Activated CD8-positive, alpha-beta memory T cell treated with anti-CD3 and anti-CD28 coated beads for 4 hours (primary cell): ENCODE data around the gene OSBP2.

ENCODE experiments used
- DNase-seq, 2 donors: peaks; one replicate each; pipeline ENCODE4 v3.0.0-alpha.2; 2020; ENCODE audit warnings: low read depth in 2 of 2

The OSBP2 gene

GRCh38 chr22:30867746-30868662 lies 173.3 kb downstream of the OSBP2 start:
- DNase-seq: no peak

- DNase-seq: no peak
These were observed 174.2 kb downstream of the OSBP2 start for GRCh38 chr22:30868663-30869385.

- no peak for DNase-seq
These were observed 175.2 kb downstream of the OSBP2 start for GRCh38 chr22:30869667-30870395.

GRCh38 chr22:30870451-30871345 lies 176.0 kb downstream of the OSBP2 start:
- DNase-seq: no peak

GRCh38 chr22:30871391-30872284 lies 177.0 kb downstream of the OSBP2 start:
- no peak for DNase-seq

GRCh38 chr22:30872285-30873041 lies 177.8 kb downstream of the OSBP2 start:
- DNase-seq: no peak

GRCh38 chr22:30873086-30873650 lies 178.5 kb downstream of the OSBP2 start:
- no peak for DNase-seq

- no peak for DNase-seq
These were observed 179.0 kb downstream of the OSBP2 start for GRCh38 chr22:30873661-30874060.

- DNase-seq: no peak
These were observed 180.0 kb downstream of the OSBP2 start for GRCh38 chr22:30874431-30875370.

GRCh38 chr22:30875481-30876215 lies 181.0 kb downstream of the OSBP2 start:
- no peak for DNase-seq

GRCh38 chr22:30876221-30876751 lies 181.6 kb downstream of the OSBP2 start:
- DNase-seq: no peak

- DNase-seq: no peak
These were observed 182.4 kb downstream of the OSBP2 start for GRCh38 chr22:30876915-30877553.

GRCh38 chr22:30877662-30878515 lies 183.2 kb downstream of the OSBP2 start:
- DNase-seq: no peak

- no peak for DNase-seq
These were observed 184.1 kb downstream of the OSBP2 start for GRCh38 chr22:30878516-30879414.

GRCh38 chr22:30879415-30879797 lies 184.7 kb downstream of the OSBP2 start:
- DNase-seq: no peak
